Caki2 (cell line): Measurements from ENCODE around the gene FAM72D. TPM values are rescaled to one million over a fixed set of nuclear protein-coding genes. Genes with fewer than 3 reads are reported as not detected.
"Not testable (repeated sequence)": the region's sequence is repeated elsewhere in the genome, so short reads cannot be mapped to it uniquely, and the experiment has no call there.

Experiments
- DNase-seq: peaks from one replicate; pipeline ENCODE4 v3.0.0-alpha.2; 2015; ENCODE audit warnings: low read depth
- in situ Hi-C: cut with HindIII; loops from 2 replicates; pipeline ENCODE4 v1.10.0; 2016; ENCODE audit warnings: low sequenced_read_pairs, low pct_unique_long_range_greater_than_20kb, mixed read lengths
- total RNA-seq: library from RNA; depleted of rRNA; stranded (reverse); fragments of >200 nt; shearing (Covaris generic); gene quantifications from 2 replicates; pipeline ENCODE4 v1.2.3, GENCODE V29; 2014; ENCODE audit warnings: low replicate concordance; rRNA removed

The FAM72D gene
- total RNA-seq: 3.5 and 4.3 TPM in 2 replicates

- in situ Hi-C loops, DNase-seq: not testable (repeated sequence)
Observed at GRCh38 chr1:145095284-145096057, at the start of gene FAM72D, which contains the start of gene SRGAP2B. TSS of gene FAM72D (plus strand) at chr1:145095974. CDS start at chr1:145096848, 874 bp downstream. TSS of gene SRGAP2B (minus strand) at chr1:145095328. CDS start at chr1:145092901, 2,427 bp downstream.

- DNase-seq, in situ Hi-C loops: not testable (repeated sequence)
Observed at GRCh38 chr1:145047553-145047952, 48.2 kb upstream of the FAM72D start.

- DNase-seq, in situ Hi-C loops: not testable (repeated sequence)
Observed at GRCh38 chr1:145048181-145048856, 47.5 kb upstream of the FAM72D start.

- DNase-seq, in situ Hi-C loops: not testable (repeated sequence)
Observed at GRCh38 chr1:145052019-145052776, 43.6 kb upstream of the FAM72D start.

- in situ Hi-C loops: not testable (repeated sequence)
Observed at GRCh38 chr1:145053428-145053827, 42.3 kb upstream of the FAM72D start.

GRCh38 chr1:145055217-145055760 is 40.5 kb upstream of the FAM72D start:
- in situ Hi-C loops, DNase-seq: not testable (repeated sequence)

More at GRCh38 chr1:145053428-145053827, 42.3 kb upstream of the FAM72D start:
- DNase-seq: not testable (repeated sequence)

- DNase-seq, in situ Hi-C loops: not testable (repeated sequence)
Observed at GRCh38 chr1:145058184-145058583, 37.6 kb upstream of the FAM72D start.

- in situ Hi-C loops, DNase-seq: not testable (repeated sequence)
Observed at GRCh38 chr1:145063285-145063684, 32.5 kb upstream of the FAM72D start.

- in situ Hi-C loops, DNase-seq: not testable (repeated sequence)
Observed at GRCh38 chr1:145063941-145064648, 31.7 kb upstream of the FAM72D start.

GRCh38 chr1:145065194-145065826 is 30.5 kb upstream of the FAM72D start:
- in situ Hi-C loops, DNase-seq: not testable (repeated sequence)

GRCh38 chr1:145066486-145066885 is 29.3 kb upstream of the FAM72D start:
- in situ Hi-C loops, DNase-seq: not testable (repeated sequence)

GRCh38 chr1:145071569-145071968 is 24.2 kb upstream of the FAM72D start:
- DNase-seq, in situ Hi-C loops: not testable (repeated sequence)

GRCh38 chr1:145074021-145074559 is 21.7 kb upstream of the FAM72D start:
- in situ Hi-C loops, DNase-seq: not testable (repeated sequence)

- DNase-seq, in situ Hi-C loops: not testable (repeated sequence)
Observed at GRCh38 chr1:145076877-145077276, 18.9 kb upstream of the FAM72D start.

GRCh38 chr1:145077872-145078786 is 17.6 kb upstream of the FAM72D start:
- DNase-seq, in situ Hi-C loops: not testable (repeated sequence)
